ENCODE measurements around the gene PACRG. TPM values are rescaled to one million over a fixed set of nuclear protein-coding genes. Genes with fewer than 3 reads are reported as not detected.

PACRG gene
- total and polyA plus RNA-seq, 2 donors from 2014 or later: 7.4 to 20.0 TPM

DNA sequence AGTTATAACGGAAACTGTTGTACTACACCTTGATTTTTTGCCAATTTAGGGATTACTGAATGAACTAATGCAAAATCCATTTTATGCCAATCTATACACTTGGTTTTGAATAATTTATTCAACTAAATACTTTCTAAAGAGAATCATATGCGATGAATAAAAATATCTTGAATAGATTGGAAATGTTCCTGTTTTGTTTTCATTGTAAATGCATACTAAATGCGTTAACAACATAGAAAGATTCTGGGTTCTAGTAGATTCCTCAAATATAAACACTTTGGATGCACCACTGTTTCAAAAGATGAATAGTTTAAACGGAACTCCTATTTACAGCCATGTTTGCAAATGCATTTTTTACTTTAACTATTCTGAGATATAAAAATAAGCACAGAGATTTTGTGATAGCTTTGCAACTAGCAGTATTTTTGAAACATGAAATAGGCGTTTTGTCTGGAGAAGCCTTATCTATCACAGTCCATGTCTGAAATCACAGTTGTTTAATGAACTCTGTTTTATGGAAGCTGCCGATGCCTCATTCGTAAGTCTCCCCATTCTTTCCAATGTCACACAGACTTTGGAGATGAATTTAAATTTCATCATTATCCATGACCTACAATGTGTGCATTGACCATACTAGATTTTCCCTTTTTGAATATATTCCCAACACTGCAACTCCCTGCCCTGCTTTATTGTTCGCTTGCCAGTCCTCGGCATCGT lies 409.1 kb downstream of the PACRG start:
- no peak for FAIRE-seq
- Histone ChIP-seq H3K9me3 (ENCODE audit: control insufficient read depth in 2 of 3, insufficient read depth in 1 of 3, low read length in 3 of 3) (no peaks in the 10 kb centered on the region), H3K36me3 (ENCODE audit: control insufficient read depth in 2 of 3, insufficient read depth in 3 of 3, low read length in 3 of 3) (no peaks in the 10 kb centered on the region), H3K4me3 (ENCODE audit: low read length in 3 of 3) (no peak overlapping the region), H3K4me1 (ENCODE audit: control insufficient read depth in 2 of 3, insufficient read depth in 2 of 3, low read depth in 1 of 3, low read length in 3 of 3) (no peaks in the 10 kb centered on the region), H3K27ac (ENCODE audit: low read depth in 2 of 2, low read length in 2 of 2) (no peak overlapping the region), H3K9ac (ENCODE audit: low read length in 3 of 3) (no peak overlapping the region), H3K27me3 (ENCODE audit: control insufficient read depth, insufficient read depth, low read length) (no peaks in the 10 kb centered on the region)
- TF ChIP-seq CTCF (IDR thresholded peaks at IDR 0.05; ENCODE audit: borderline replicate concordance, extremely low read depth, insufficient read depth): no peak
- intact Hi-C loops (cut with DNase I): no loop called here
- no peak for DNase-seq

DNA sequence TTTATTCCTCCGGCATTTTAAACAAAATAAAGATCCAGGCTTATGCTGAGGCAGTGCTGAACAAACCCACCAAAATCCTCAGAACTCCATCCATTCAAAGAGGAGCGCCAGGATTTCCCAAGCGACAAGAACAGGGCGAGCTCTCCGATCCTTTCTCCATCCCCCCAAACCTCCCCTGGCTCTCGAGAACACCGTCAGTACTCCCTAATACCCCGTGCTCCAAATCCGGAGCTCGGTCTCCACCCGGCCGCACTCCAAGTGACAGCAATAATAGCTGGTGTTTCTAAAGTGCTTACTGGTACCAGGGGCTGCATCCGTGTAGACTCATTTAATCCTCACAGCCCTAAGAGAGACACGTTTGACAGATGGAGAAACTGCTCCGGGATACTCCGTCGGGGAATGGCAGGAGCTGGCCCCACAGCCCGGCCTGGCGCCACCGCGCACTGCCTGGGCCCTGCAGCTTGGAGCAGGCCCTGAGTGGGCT lies 409.7 kb downstream of the PACRG start:
- H3K27ac ChIP-seq (ENCODE audit: low read depth in 2 of 2, low read length in 2 of 2): no peak overlapping the region
- no peaks in the 10 kb centered on the region for H3K27me3 ChIP-seq (ENCODE audit: control insufficient read depth, insufficient read depth, low read length)
- H3K36me3 ChIP-seq (ENCODE audit: control insufficient read depth in 2 of 3, insufficient read depth in 3 of 3, low read length in 3 of 3): no peaks in the 10 kb centered on the region
- no peak overlapping the region for H3K9ac ChIP-seq (ENCODE audit: low read length in 3 of 3)
- H3K9me3 ChIP-seq (ENCODE audit: control insufficient read depth in 2 of 3, insufficient read depth in 1 of 3, low read length in 3 of 3): no peaks in the 10 kb centered on the region
- no peak overlapping the region for H3K4me3 ChIP-seq (ENCODE audit: low read length in 3 of 3)
- DNase-seq (no peak), FAIRE-seq (no peak)
- no peaks in the 10 kb centered on the region for H3K4me1 ChIP-seq (ENCODE audit: control insufficient read depth in 2 of 3, insufficient read depth in 2 of 3, low read depth in 1 of 3, low read length in 3 of 3)
- TF ChIP-seq CTCF (IDR thresholded peaks at IDR 0.05; ENCODE audit: borderline replicate concordance, extremely low read depth, insufficient read depth): no peak
- intact Hi-C loops (cut with DNase I): no loop called here

- FAIRE-seq (no peak), DNase-seq (no peak)
- Histone ChIP-seq H3K27me3 (ENCODE audit: control insufficient read depth, insufficient read depth, low read length) (no peaks in the 10 kb centered on the region), H3K4me1 (ENCODE audit: control insufficient read depth in 2 of 3, insufficient read depth in 2 of 3, low read depth in 1 of 3, low read length in 3 of 3) (no peaks in the 10 kb centered on the region), H3K9ac (ENCODE audit: low read length in 3 of 3) (no peak overlapping the region), H3K9me3 (ENCODE audit: control insufficient read depth in 2 of 3, insufficient read depth in 1 of 3, low read length in 3 of 3) (no peaks in the 10 kb centered on the region), H3K36me3 (ENCODE audit: control insufficient read depth in 2 of 3, insufficient read depth in 3 of 3, low read length in 3 of 3) (no peaks in the 10 kb centered on the region), H3K4me3 (ENCODE audit: low read length in 3 of 3) (no peak overlapping the region), H3K27ac (ENCODE audit: low read depth in 2 of 2, low read length in 2 of 2) (no peak overlapping the region)
- no peak for TF ChIP-seq CTCF (IDR thresholded peaks at IDR 0.05; ENCODE audit: borderline replicate concordance, extremely low read depth, insufficient read depth)
- intact Hi-C loops (cut with DNase I): no loop called here
Observed at GRCh38 chr6:163146036-163146435, 418.3 kb downstream of the PACRG start.

All from kidney (tissue), 14 donors.